Liver (tissue), 9 donors: Measurements from ENCODE around the gene ZNF595. TPM values are rescaled to one million over a fixed set of nuclear protein-coding genes. Genes with fewer than 3 reads are reported as not detected.
A peak's percentile ranks its signal among the peaks of the same experiment; 100 is the strongest.

Experiments
- DNase-seq: peaks from one replicate; pipeline ENCODE4 v3.0.0-alpha.2; 2017; ENCODE audit warnings: low spot score
- H3K27ac ChIP-seq, 2 donors: one replicate each; pipeline ENCODE4 v1.7.0; 2013; ENCODE audit warnings: inconsistent platforms in 2 of 2, low read length in 2 of 2, control low read depth in 1 of 2, low read depth in 1 of 2, mild to moderate bottlenecking in 1 of 2
- H3K27me3 ChIP-seq, 4 donors: one replicate each; pipeline versions ENCODE4 v1.6.1 to v1.7.0; 2013; ENCODE audit warnings: low read length in 3 of 4, inconsistent platforms in 1 of 4, mild to moderate bottlenecking in 1 of 4, moderate library complexity in 1 of 4; ENCODE audit not compliant: control insufficient read depth in 4 of 4, insufficient read depth in 4 of 4
- H3K36me3 ChIP-seq, 4 donors: one replicate each; pipeline versions ENCODE4 v1.6.1 to v1.7.0; 2013; ENCODE audit warnings: low read length in 3 of 4, mild to moderate bottlenecking in 3 of 4, low read depth in 1 of 4, moderate library complexity in 1 of 4; ENCODE audit not compliant: control insufficient read depth in 4 of 4, insufficient read depth in 3 of 4
- H3K4me1 ChIP-seq, 4 donors: one replicate each; pipeline versions ENCODE4 v1.6.1 to v1.7.0; 2013; ENCODE audit warnings: low read length in 3 of 4, mild to moderate bottlenecking in 3 of 4, moderate library complexity in 1 of 4; ENCODE audit not compliant: control insufficient read depth in 4 of 4, insufficient read depth in 4 of 4
- H3K4me3 ChIP-seq, 3 donors: one replicate each; pipeline versions ENCODE4 v1.6.1 to v1.7.0; 2013; ENCODE audit warnings: low read length in 3 of 3, control low read depth in 1 of 3, low read depth in 1 of 3, mild to moderate bottlenecking in 1 of 3
- H3K9ac ChIP-seq, 2 donors: one replicate each; pipeline ENCODE4 v1.7.0; 2013; ENCODE audit warnings: low read length in 2 of 2, mild to moderate bottlenecking in 2 of 2, moderate library complexity in 2 of 2, control low read depth in 1 of 2, low read depth in 1 of 2
- H3K9me3 ChIP-seq, 4 donors: one replicate each; pipeline versions ENCODE4 v1.6.1 to v1.7.0; 2013; ENCODE audit warnings: low read length in 3 of 4; ENCODE audit not compliant: control insufficient read depth in 4 of 4
- ATF3 ChIP-seq: IDR thresholded peaks from 2 replicates; pipeline ENCODE4 v1.6.1; 2016; ENCODE audit warnings: antibody characterized with exemption
- CTCF ChIP-seq: fragments of 150-350 bp; IDR thresholded peaks from 2 replicates; pipeline ENCODE4 v1.5.1; 2017; ENCODE audit warnings: improper control_type of control experiment, low read depth, low read length; ENCODE audit not compliant: missing input control
- EGR1 ChIP-seq, 2 donors: IDR thresholded peaks; 2 replicates each; pipeline ENCODE4 v1.6.1; 2016 to 2018; ENCODE audit warnings: antibody characterized with exemption in 2 of 2, low read depth in 2 of 2
- FOXA1 ChIP-seq: IDR thresholded peaks from 2 replicates; pipeline ENCODE4 v1.6.1; 2016; ENCODE audit warnings: antibody characterized with exemption
- FOXA2 ChIP-seq: IDR thresholded peaks from 2 replicates; pipeline ENCODE4 v1.6.1; 2016; ENCODE audit warnings: antibody characterized with exemption
- GABPA ChIP-seq, 2 donors: IDR thresholded peaks in 1 of 2; conservative IDR thresholded peaks in 1 of 2; 2 replicates each; pipeline ENCODE4 v1.6.1; 2016; ENCODE audit warnings: antibody characterized with exemption in 2 of 2, mild to moderate bottlenecking in 1 of 2, moderate library complexity in 1 of 2
- HNF4A ChIP-seq, 2 donors: conservative IDR thresholded peaks; 2 replicates each; pipeline ENCODE4 v1.6.1; 2016; ENCODE audit warnings: antibody characterized with exemption in 2 of 2, mild to moderate bottlenecking in 2 of 2
- HNF4G ChIP-seq: IDR thresholded peaks from 2 replicates; pipeline ENCODE4 v1.6.1; 2016; ENCODE audit warnings: antibody characterized with exemption
- JUND ChIP-seq, 2 donors: IDR thresholded peaks; 2 replicates each; pipeline ENCODE4 v1.6.1; 2016; ENCODE audit warnings: antibody characterized with exemption in 2 of 2
- MAX ChIP-seq: IDR thresholded peaks from 2 replicates; pipeline ENCODE4 v1.6.1; 2016; ENCODE audit warnings: antibody characterized with exemption
- NR2F2 ChIP-seq: IDR thresholded peaks from 2 replicates; pipeline ENCODE4 v1.6.1; 2016; ENCODE audit warnings: antibody characterized with exemption
- RAD21 ChIP-seq, 2 donors: IDR thresholded peaks; 2 replicates each; pipeline ENCODE4 v1.6.1; 2016; ENCODE audit warnings: antibody characterized with exemption in 2 of 2, mild to moderate bottlenecking in 2 of 2
- REST ChIP-seq: IDR thresholded peaks from 2 replicates; pipeline ENCODE4 v1.6.1; 2016; ENCODE audit warnings: antibody characterized with exemption, mild to moderate bottlenecking
- RXRA ChIP-seq, 2 donors: IDR thresholded peaks; 2 replicates each; pipeline ENCODE4 v1.6.1; 2017 to 2018; ENCODE audit warnings: antibody characterized with exemption in 2 of 2, mild to moderate bottlenecking in 1 of 2
- SP1 ChIP-seq: IDR thresholded peaks from 2 replicates; pipeline ENCODE4 v1.6.1; 2018; ENCODE audit warnings: antibody characterized with exemption, mild to moderate bottlenecking
- TAF1 ChIP-seq: conservative IDR thresholded peaks from 2 replicates; pipeline ENCODE4 v1.6.1; 2016; ENCODE audit warnings: antibody characterized with exemption, mild to moderate bottlenecking
- YY1 ChIP-seq: IDR thresholded peaks from 2 replicates; pipeline ENCODE4 v1.6.1; 2016; ENCODE audit warnings: antibody characterized with exemption, mild to moderate bottlenecking
- ZBTB33 ChIP-seq: IDR thresholded peaks from 2 replicates; pipeline ENCODE4 v1.6.1; 2016; ENCODE audit warnings: antibody characterized with exemption
- WGBS: extraction: QIAGEN DNeasy Blood & Tissue Kit; methylation state at CpG from one replicate; pipeline ENCODE4 v1.1.7; 2013; 5-methylcytosine and 5-hydroxymethylcytosine counted together
- polyA plus RNA-seq, 2 donors: library from polyadenylated mRNA; stranded (reverse) in 1 of 2; unstranded in 1 of 2; fragments of 200-250 nt in 1 of 2; fragments of >200 nt in 1 of 2; fragmentation: Nextera tagmentation in 1 of 2; extraction: Ambion mirVana in 1 of 2; gene quantifications; one replicate each; pipeline versions ENCODE4 v1.2.1 to v1.2.3, GENCODE V29; 2013 to 2015
- total RNA-seq, 2 donors: library from RNA; depleted of rRNA; stranded (reverse); fragments of >200 nt; gene quantifications; one replicate each; pipeline ENCODE4 v1.2.3, GENCODE V29; 2014
- donor health status: healthy.
- donor health status: healthy.
- donor health status: healthy.
- donor health status: healthy.
- donor health status: healthy.

The ZNF595 gene
- total and polyA plus RNA-seq, 4 donors: 2.1 to 9.9 (median 5.8) TPM

GRCh38 chr4:99863-100262 lies 46.7 kb downstream of the ZNF595 start:
- no peak overlapping the region for H3K27ac ChIP-seq
- H3K36me3 ChIP-seq: no peaks in the 10 kb centered on the region
- DNase-seq: no peak
- H3K4me1 ChIP-seq: no peaks in the 10 kb centered on the region
- no peak for TF ChIP-seq CTCF
- TF ChIP-seq FOXA1: no peak
- TF ChIP-seq JUND (IDR thresholded peaks at IDR 0.05): no peak
- TF ChIP-seq FOXA2: no peak
- no peak for TF ChIP-seq ATF3
- no peak for TF ChIP-seq NR2F2
- TF ChIP-seq YY1: no peak
- no peak for TF ChIP-seq RXRA (IDR thresholded peaks at IDR 0.05)
- no peak for TF ChIP-seq RAD21 (IDR thresholded peaks at IDR 0.05)
- no peak for TF ChIP-seq SP1
- no peak for TF ChIP-seq HNF4A (conservative IDR thresholded peaks at IDR 0.05)
- TF ChIP-seq TAF1: no peak
- TF ChIP-seq ZBTB33: no peak
- no peak for TF ChIP-seq EGR1 (IDR thresholded peaks at IDR 0.05; ENCODE audit: low read depth in 2 of 2)
- TF ChIP-seq GABPA (IDR thresholded peaks at IDR 0.05 in 1 of 2, conservative IDR thresholded peaks at IDR 0.05 in 1 of 2): no peak
- no peak for TF ChIP-seq HNF4G
- no peak for TF ChIP-seq REST
- TF ChIP-seq MAX: no peak
- 81% methylated on average over 5 of the region's 5 CpGs for WGBS
- no peaks in the 10 kb centered on the region for H3K27me3 ChIP-seq
- peaks cover 46 to 72% (median 54%) of the 10 kb centered on the region in 4 donors for H3K9me3 ChIP-seq
- H3K9ac ChIP-seq: no peak overlapping the region
- peak overlapping the region in 2 of 3 donors; percentile 30 to 56 for H3K4me3 ChIP-seq
